GM12878 (cell line): ENCODE results near the gene MRPL39. TPM values are rescaled to one million over a fixed set of nuclear protein-coding genes. Genes with fewer than 3 reads are reported as not detected.
A peak's percentile ranks its signal among the peaks of the same experiment; 100 is the strongest.

Experiments
- FOS ChIP-seq: IDR thresholded peaks from 3 replicates; pipeline ENCODE4 v1.6.1; 2011; ENCODE audit warnings: borderline replicate concordance; ENCODE audit not compliant: insufficient read length; ENCODE audit errors: extremely low read depth
- MTA3 ChIP-seq: IDR thresholded peaks from 2 replicates; pipeline ENCODE4 v1.6.1; 2012; ENCODE audit warnings: low read length, inconsistent platforms, borderline replicate concordance
- NFYA ChIP-seq: IDR thresholded peaks from 2 replicates; pipeline ENCODE4 v1.6.1; 2011; ENCODE audit warnings: low read depth, mild to moderate bottlenecking, low read length, improper control_type of control experiment, borderline replicate concordance
- PML ChIP-seq: IDR thresholded peaks from 2 replicates; pipeline ENCODE4 v1.6.1; 2012; ENCODE audit warnings: low read length, inconsistent platforms
- POLR2AphosphoS2 ChIP-seq: IDR thresholded peaks from 2 replicates; pipeline ENCODE4 v1.6.1; 2011; ENCODE audit warnings: low read depth, mild to moderate bottlenecking, low read length, improper control_type of control experiment, moderate library complexity
- POLR2AphosphoS5 ChIP-seq: IDR thresholded peaks from 2 replicates; pipeline ENCODE4 v1.6.1; 2011; ENCODE audit warnings: mild to moderate bottlenecking, low read length, inconsistent platforms
- POU2F2 ChIP-seq: IDR thresholded peaks from 3 replicates; pipeline ENCODE4 v1.6.1; 2011; ENCODE audit warnings: low read depth, mild to moderate bottlenecking, low read length, borderline replicate concordance
- RAD51 ChIP-seq: fragments of 450-650 bp; IDR thresholded peaks from 2 replicates; pipeline ENCODE4 v1.6.1; 2016; ENCODE audit warnings: moderate library complexity, mild to moderate bottlenecking, inconsistent platforms
- SPI1 ChIP-seq: IDR thresholded peaks from 2 replicates; pipeline ENCODE4 v1.6.1; 2011; ENCODE audit warnings: low read depth, mild to moderate bottlenecking, low read length, moderate library complexity, borderline replicate concordance; ENCODE audit not compliant: insufficient read depth
- SREBF1 ChIP-seq: IDR thresholded peaks from 2 replicates; pipeline ENCODE4 v1.6.1; 2012; ENCODE audit warnings: mild to moderate bottlenecking, low read length
- TCF3 ChIP-seq: IDR thresholded peaks from 2 replicates; pipeline ENCODE4 v1.6.1; 2012; ENCODE audit warnings: low read depth, mild to moderate bottlenecking, low read length, borderline replicate concordance; ENCODE audit not compliant: insufficient read depth
- WRNIP1 ChIP-seq: IDR thresholded peaks from 2 replicates; pipeline ENCODE4 v1.6.1; 2011; ENCODE audit warnings: low read depth, low read length, improper control_type of control experiment, borderline replicate concordance
- polyA plus RNA-seq, 11 experiments: library from polyadenylated mRNA; depleted of rRNA in 4 of 11; unstranded in 6 of 11; stranded (reverse) in 5 of 11; fragments of >200 nt; fragmentation: Nextera tagmentation in 4 of 11; fragmentation: Illumina TruSeq in 1 of 11; extraction: Ambion mirVana in 4 of 11; extraction: Trizol in 1 of 11; gene quantifications; 1 replicate in 1 of 11; 2 replicates in 10 of 11; pipeline versions ENCODE4 v1.2.1 to v1.2.3, GENCODE V29; 2011 to 2016; ENCODE audit warnings: inconsistent platforms in 2 of 11, missing spikeins in 2 of 11, low read depth in 1 of 11
- total RNA-seq, 4 experiments: library from RNA; depleted of rRNA in 3 of 4; stranded (reverse); fragments of >200 nt in 3 of 4; fragmentation: Illumina TruSeq in 1 of 4; extraction: Trizol in 1 of 4; gene quantifications; 2 replicates each; pipeline versions ENCODE4 v1.2.1 to v1.2.3, GENCODE V29; 2013 to 2021
- TF ChIP-seq, protein P1 (sequence below): fragments of 450-650 bp; IDR thresholded peaks from 2 replicates; pipeline ENCODE4 v1.6.1; 2016; ENCODE audit warnings: mild to moderate bottlenecking
- TF ChIP-seq, protein P2 (sequence below): IDR thresholded peaks from 2 replicates; pipeline ENCODE4 v1.6.1; 2012; ENCODE audit warnings: improper control_type of control experiment, low read depth, low read length; ENCODE audit not compliant: insufficient replicate concordance
- TF ChIP-seq, protein P3 (sequence below): fragments of 450-650 bp; IDR thresholded peaks from 2 replicates; pipeline ENCODE4 v1.6.1; 2018; ENCODE audit warnings: mild to moderate bottlenecking, low read depth, moderate library complexity; ENCODE audit not compliant: partially characterized antibody
- TF ChIP-seq, protein P4 (sequence below): IDR thresholded peaks from 2 replicates; pipeline ENCODE4 v1.6.1; 2011; ENCODE audit warnings: borderline replicate concordance, low read depth, mild to moderate bottlenecking, moderate library complexity, low read length; ENCODE audit not compliant: insufficient read depth, poor library complexity, severe bottlenecking

The MRPL39 gene
- total and polyA plus RNA-seq, 10 of the 15 experiments (the other 5 are each of a cell fraction or from before 2014, with no cell fraction given): 68.8 to 292 (median 120) TPM

DNA sequence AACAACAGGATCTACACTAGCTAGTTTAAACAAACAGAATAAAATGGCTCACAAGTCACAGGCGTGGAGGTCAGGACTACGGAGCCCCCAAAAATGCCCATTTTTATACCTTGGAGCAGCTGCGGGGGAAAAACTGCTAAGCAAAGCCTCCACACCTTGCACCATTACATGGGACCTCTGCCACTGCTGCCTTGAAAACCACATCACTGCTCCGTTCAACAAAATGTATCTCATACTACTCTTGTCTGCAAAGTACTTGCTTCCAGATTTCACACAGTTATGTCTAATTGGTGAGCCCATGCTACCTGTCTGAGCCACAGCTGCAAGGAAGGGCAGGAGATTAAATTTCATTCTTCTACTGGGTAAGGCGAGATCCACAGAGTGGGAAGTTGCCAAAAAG, 24.4 kb downstream of the MRPL39 start (continued):
- TF ChIP-seq SPI1 (no peak), WRNIP1 (no peak), POLR2AphosphoS2 (no peak), POLR2AphosphoS5 (peak; percentile 77), FOS (no peak), SREBF1 (no peak), PML (peak; percentile 54), RAD51 (no peak), NFYA (no peak), TCF3 (peak; percentile 16; the same call in 1 of the 2 replicates), MTA3 (0 out of 2 replicates have a peak, but pooled peaks have one; percentile 70), POU2F2 (peak; percentile 77; the same call in 1 of the 3 replicates)
- TF ChIP-seq, protein P1, sequence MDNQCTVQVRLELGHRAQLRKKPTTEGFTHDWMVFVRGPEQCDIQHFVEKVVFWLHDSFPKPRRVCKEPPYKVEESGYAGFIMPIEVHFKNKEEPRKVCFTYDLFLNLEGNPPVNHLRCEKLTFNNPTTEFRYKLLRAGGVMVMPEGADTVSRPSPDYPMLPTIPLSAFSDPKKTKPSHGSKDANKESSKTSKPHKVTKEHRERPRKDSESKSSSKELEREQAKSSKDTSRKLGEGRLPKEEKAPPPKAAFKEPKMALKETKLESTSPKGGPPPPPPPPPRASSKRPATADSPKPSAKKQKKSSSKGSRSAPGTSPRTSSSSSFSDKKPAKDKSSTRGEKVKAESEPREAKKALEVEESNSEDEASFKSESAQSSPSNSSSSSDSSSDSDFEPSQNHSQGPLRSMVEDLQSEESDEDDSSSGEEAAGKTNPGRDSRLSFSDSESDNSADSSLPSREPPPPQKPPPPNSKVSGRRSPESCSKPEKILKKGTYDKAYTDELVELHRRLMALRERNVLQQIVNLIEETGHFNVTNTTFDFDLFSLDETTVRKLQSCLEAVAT: no peak
- TF ChIP-seq, protein P2, sequence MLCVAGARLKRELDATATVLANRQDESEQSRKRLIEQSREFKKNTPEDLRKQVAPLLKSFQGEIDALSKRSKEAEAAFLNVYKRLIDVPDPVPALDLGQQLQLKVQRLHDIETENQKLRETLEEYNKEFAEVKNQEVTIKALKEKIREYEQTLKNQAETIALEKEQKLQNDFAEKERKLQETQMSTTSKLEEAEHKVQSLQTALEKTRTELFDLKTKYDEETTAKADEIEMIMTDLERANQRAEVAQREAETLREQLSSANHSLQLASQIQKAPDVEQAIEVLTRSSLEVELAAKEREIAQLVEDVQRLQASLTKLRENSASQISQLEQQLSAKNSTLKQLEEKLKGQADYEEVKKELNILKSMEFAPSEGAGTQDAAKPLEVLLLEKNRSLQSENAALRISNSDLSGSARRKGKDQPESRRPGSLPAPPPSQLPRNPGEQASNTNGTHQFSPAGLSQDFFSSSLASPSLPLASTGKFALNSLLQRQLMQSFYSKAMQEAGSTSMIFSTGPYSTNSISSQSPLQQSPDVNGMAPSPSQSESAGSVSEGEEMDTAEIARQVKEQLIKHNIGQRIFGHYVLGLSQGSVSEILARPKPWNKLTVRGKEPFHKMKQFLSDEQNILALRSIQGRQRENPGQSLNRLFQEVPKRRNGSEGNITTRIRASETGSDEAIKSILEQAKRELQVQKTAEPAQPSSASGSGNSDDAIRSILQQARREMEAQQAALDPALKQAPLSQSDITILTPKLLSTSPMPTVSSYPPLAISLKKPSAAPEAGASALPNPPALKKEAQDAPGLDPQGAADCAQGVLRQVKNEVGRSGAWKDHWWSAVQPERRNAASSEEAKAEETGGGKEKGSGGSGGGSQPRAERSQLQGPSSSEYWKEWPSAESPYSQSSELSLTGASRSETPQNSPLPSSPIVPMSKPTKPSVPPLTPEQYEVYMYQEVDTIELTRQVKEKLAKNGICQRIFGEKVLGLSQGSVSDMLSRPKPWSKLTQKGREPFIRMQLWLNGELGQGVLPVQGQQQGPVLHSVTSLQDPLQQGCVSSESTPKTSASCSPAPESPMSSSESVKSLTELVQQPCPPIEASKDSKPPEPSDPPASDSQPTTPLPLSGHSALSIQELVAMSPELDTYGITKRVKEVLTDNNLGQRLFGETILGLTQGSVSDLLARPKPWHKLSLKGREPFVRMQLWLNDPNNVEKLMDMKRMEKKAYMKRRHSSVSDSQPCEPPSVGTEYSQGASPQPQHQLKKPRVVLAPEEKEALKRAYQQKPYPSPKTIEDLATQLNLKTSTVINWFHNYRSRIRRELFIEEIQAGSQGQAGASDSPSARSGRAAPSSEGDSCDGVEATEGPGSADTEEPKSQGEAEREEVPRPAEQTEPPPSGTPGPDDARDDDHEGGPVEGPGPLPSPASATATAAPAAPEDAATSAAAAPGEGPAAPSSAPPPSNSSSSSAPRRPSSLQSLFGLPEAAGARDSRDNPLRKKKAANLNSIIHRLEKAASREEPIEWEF: no peak
- TF ChIP-seq, protein P3, sequence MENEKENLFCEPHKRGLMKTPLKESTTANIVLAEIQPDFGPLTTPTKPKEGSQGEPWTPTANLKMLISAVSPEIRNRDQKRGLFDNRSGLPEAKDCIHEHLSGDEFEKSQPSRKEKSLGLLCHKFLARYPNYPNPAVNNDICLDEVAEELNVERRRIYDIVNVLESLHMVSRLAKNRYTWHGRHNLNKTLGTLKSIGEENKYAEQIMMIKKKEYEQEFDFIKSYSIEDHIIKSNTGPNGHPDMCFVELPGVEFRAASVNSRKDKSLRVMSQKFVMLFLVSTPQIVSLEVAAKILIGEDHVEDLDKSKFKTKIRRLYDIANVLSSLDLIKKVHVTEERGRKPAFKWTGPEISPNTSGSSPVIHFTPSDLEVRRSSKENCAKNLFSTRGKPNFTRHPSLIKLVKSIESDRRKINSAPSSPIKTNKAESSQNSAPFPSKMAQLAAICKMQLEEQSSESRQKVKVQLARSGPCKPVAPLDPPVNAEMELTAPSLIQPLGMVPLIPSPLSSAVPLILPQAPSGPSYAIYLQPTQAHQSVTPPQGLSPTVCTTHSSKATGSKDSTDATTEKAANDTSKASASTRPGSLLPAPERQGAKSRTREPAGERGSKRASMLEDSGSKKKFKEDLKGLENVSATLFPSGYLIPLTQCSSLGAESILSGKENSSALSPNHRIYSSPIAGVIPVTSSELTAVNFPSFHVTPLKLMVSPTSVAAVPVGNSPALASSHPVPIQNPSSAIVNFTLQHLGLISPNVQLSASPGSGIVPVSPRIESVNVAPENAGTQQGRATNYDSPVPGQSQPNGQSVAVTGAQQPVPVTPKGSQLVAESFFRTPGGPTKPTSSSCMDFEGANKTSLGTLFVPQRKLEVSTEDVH: no peak
- TF ChIP-seq, protein P4, sequence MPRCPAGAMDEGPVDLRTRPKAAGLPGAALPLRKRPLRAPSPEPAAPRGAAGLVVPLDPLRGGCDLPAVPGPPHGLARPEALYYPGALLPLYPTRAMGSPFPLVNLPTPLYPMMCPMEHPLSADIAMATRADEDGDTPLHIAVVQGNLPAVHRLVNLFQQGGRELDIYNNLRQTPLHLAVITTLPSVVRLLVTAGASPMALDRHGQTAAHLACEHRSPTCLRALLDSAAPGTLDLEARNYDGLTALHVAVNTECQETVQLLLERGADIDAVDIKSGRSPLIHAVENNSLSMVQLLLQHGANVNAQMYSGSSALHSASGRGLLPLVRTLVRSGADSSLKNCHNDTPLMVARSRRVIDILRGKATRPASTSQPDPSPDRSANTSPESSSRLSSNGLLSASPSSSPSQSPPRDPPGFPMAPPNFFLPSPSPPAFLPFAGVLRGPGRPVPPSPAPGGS: peak; percentile 96
